Forelimb muscle (tissue), 1 donor: ENCODE results near the gene SAP30BP. TPM values are rescaled to one million over a fixed set of nuclear protein-coding genes. Genes with fewer than 3 reads are reported as not detected.

Experiments
- DNase-seq: peaks from one replicate; pipeline ENCODE4 v3.0.0-alpha.2; 2013; ENCODE audit warnings: low read depth
- polyA plus RNA-seq: library from polyadenylated mRNA; unstranded; fragments of 120-200 nt; gene quantifications from one replicate; pipeline ENCODE4 v1.2.1, GENCODE V29; 2013; ENCODE audit not compliant: insufficient read length

SAP30BP gene
- polyA plus RNA-seq, 1 donor, result 72.4 TPM

GRCh38 chr17:75719732-75720131, 52.6 kb downstream of the SAP30BP start:
- no peak for DNase-seq

DNA sequence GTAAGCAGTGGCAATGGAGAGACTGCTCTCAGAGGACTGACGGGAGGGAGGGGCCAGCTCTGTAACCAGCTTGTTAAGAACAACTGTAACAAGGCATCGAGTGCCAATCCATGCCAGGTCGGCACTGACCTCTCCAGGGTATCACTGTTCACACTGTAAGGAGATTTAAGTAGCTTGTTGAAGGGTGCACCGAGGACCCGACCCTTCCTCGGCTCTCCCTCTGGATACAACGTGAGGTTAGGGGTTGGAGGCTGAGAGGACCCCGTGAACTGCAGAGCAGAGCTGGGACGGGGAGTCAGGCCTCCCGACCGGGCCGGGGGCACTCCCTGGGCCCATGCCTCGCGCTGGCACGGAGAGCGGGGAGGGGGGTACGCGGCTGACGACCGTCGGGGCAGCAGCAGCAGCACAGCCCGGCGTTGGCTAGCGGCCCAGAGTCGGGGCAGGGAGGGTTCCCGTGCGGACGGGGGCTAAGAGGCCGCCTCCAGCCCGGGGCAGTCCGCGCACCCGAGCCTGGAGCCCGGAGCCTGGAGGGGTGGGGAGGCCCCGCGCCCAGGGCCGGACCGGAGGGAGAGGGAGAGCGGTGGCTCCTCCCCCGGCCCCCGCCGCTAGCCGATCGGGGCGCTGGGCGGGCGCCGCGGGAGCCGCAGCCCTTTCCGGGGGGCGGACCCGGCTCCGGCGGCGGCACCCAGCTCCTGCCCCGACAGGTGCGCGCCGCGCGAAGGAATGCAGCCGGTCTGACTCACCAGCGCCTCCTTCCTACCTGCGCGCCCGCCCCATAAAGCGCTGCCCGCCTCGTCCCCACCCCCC, 53.7 kb downstream of the SAP30BP start, which contains the start of gene ITGB4:
TSS of gene ITGB4 (plus strand) at position 804 of the 807 bp plus-strand sequence. CDS start 3,245 bp downstream, outside the sequence.
- DNase-seq, result no peak

- DNase-seq, result no peak
Observed at GRCh38 chr17:75721463-75722011, 54.4 kb downstream of the SAP30BP start.

DNA sequence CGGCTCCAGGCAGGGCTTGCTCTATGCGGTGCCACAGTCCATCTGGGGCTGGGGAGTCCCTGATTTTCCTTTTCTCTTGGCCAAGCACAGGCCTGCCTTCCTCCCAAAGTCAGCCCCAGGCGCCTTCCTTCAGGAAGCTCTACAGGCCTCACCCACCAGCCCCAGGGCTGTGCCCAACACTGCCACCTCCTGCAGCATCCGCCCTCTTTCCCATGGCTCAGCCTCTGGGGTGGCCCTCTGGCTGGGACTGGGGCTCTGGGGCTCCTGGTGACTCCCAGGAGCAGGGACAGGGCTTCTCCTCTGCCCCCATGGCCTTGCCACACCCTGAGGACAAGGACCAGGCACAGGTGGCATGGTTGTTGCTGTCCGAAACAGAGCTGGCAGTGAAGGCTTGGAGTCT, 54.9 kb downstream of the SAP30BP start:
- no peak for DNase-seq

GRCh38 chr17:75722542-75723095, 55.5 kb downstream of the SAP30BP start:
- no peak for DNase-seq

DNA sequence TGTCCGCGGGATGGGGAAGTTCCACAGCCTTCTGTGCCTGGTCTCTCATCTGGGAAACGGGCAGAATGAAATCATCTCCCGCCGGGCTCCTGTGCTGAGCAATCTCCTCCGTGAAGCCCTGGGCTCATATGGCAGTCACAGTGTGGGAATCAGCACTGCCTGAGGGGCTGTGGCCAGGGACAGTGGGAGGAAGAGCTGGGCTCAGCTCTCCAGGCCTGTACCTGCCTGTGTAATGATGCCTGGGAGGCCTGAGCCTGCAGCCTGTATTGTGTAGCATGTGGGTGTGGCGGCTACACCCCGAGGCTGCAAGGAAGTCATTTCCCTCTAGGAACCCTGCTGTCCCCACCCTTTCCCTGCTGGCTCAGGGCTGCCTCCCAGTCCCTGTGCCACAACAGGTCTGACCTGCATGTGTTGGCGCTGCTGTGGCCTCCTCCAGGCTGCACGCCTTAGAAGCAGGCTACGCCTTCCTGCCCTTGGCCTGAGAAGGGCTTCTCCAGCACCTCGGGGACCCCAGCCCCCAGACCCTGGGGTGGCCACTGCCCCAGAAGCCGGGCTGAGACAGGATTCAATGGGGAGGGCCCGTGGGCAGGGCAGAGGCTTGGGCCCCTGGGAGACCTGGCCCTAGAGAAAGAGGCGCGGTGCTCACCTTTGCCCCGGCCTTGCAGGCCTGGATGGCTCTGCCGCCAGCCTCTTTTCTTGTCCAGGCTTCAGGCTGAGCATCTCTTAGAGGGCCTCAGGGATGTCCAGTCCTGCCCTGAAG, 56.2 kb downstream of the SAP30BP start:
- no peak for DNase-seq

- no peak for DNase-seq
Observed at GRCh38 chr17:75724016-75725003, 57.2 kb downstream of the SAP30BP start.

DNA sequence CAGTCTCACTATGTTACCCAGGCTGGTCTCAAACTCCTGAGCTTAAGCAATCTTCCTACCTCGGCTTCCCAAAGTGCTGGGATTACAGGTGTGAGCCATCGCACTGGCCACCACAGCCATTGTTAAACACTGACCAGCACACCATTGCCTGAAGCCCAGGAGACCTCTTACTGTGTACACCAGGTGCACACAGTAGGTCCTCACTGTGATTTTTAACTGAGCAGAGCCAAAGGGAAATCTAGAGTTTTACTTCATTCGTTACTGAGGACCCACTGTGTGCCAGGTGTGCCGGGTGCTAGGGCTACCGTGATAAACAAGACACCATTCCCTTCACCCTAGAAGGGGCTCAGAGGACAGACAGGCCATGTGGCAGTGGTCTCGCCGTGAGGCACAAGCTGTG, 58.4 kb downstream of the SAP30BP start:
- no peak for DNase-seq

DNA sequence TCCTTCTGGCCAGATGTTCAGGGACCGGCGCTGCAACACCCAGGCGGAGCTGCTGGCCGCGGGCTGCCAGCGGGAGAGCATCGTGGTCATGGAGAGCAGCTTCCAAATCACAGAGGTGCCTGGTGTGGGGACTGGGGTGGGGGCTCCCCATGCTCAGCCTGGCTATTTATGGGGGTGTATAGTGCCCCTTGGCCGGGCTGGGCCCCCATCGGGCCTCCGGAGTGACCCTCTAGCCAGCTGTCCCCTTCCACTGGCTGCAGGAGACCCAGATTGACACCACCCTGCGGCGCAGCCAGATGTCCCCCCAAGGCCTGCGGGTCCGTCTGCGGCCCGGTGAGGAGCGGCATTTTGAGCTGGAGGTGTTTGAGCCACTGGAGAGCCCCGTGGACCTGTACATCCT, 60.3 kb downstream of the SAP30BP start:
- no peak for DNase-seq

- no peak for DNase-seq
Observed at GRCh38 chr17:75729351-75729750, 62.2 kb downstream of the SAP30BP start.

DNA sequence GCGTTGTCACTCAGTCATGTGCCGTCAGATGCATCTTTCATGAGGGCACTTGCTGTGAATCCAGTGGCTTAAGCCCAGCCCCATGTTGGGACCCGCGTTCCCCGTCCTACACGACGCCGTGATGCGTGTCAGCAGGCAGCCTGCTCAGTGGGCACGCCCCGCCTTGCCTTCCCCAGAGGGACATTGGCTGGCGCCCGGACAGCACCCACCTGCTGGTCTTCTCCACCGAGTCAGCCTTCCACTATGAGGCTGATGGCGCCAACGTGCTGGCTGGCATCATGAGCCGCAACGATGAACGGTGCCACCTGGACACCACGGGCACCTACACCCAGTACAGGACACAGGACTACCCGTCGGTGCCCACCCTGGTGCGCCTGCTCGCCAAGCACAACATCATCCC, 62.9 kb downstream of the SAP30BP start:
- DNase-seq, result no peak

DNA sequence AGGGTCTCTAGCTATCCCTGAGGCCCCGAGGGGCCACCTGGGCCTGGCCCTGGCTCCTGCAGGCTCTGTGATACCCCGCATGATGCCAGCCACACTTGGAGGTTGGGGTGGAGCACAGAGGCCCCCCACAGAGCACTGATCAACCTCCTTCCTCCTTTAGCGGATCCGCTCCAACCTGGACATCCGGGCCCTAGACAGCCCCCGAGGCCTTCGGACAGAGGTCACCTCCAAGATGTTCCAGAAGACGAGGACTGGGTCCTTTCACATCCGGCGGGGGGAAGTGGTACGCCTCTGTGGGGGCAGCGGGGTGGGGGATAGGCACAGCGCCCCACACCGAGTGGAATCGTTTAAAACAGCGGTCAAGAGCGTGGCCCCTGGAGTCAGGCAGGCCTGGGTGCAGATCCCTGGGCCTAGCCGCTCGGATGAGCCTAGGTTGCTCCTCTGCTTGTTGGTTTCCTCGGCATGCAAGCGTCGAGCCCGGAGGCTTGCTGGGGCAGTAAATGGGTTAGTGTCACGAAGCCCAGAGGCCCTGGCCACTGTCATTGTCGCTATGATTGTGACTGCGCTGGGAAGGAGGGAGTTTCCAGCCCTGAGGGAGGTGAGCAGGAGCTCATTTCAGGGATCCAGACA, 64.1 kb downstream of the SAP30BP start:
- DNase-seq, result no peak

DNA sequence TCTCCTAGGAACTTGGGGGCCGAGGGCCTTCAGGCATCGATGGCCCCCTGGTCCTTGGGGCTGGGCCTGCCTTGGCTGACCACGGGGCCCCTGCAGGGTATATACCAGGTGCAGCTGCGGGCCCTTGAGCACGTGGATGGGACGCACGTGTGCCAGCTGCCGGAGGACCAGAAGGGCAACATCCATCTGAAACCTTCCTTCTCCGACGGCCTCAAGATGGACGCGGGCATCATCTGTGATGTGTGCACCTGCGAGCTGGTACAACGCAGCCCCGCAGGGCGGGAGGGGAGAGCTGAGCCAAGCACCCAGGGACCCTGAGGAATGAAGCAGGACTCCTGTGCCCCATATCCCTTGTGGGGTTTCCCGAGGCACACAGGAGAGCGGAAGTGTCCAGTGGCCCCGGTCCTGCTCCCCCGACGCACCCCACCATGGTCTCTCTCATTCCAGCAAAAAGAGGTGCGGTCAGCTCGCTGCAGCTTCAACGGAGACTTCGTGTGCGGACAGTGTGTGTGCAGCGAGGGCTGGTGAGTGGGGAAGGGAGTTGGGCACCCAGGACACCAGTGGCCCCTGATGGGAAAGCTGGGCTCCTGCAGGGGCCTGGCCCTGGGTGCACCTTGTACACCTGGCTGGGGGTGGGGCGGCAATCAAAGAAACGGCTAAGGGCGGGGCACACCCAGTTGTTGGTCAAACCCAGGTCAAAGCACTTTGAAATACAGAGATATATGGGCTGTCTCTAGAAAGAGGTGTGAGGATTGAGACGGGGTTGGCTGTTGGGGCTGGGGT, 64.8 kb downstream of the SAP30BP start:
- no peak for DNase-seq

GRCh38 chr17:75733471-75733870, 66.3 kb downstream of the SAP30BP start:
- DNase-seq, result no peak

- no peak for DNase-seq
Observed at GRCh38 chr17:75734674-75735294, 67.6 kb downstream of the SAP30BP start.

- DNase-seq, result no peak
Observed at GRCh38 chr17:75736173-75736835, 69.2 kb downstream of the SAP30BP start.

DNA sequence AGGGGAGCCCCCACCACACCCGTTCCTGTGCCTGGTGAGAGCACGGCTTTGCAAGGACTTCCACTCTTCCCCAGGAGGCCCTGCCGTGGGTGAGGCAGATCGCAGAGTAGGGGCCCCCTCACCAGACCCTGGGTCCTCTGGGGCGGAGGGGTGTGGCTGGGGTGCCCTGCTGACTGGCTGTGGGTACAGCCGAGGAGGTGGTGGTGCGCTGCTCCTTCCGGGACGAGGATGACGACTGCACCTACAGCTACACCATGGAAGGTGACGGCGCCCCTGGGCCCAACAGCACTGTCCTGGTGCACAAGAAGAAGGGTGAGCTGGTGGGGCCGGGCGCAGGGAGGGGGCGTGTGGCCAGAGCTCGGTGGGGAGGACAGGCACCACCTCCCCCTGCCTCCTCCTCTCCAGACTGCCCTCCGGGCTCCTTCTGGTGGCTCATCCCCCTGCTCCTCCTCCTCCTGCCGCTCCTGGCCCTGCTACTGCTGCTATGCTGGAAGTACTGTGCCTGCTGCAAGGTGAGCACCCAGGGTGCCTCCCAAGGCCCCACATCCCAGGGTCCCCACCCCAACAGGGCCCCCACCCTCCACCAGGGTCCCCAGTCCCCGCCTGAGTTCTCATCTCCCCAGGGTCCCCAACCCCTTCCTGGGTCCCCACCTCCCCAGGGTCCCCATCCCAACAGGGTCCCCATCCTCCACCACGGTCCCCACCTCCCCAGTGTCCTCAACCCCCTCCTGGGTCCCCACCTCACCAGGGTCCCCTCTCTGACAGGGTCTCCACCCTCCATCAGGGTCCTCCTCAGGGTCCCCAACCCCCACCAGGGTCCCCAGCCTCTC, 70.2 kb downstream of the SAP30BP start:
- no peak for DNase-seq
